Activated CD8-positive, alpha-beta memory T cell treated with anti-CD3 and anti-CD28 coated beads for 24 hours (primary cell): ENCODE data around the gene GPS2.
"Not testable (repeated sequence)": the region's sequence is repeated elsewhere in the genome, so short reads cannot be mapped to it uniquely, and the experiment has no call there.

Source experiments
- DNase-seq: peaks from one replicate; pipeline ENCODE4 v3.0.0-alpha.2; 2020

GPS2 gene, protein sequence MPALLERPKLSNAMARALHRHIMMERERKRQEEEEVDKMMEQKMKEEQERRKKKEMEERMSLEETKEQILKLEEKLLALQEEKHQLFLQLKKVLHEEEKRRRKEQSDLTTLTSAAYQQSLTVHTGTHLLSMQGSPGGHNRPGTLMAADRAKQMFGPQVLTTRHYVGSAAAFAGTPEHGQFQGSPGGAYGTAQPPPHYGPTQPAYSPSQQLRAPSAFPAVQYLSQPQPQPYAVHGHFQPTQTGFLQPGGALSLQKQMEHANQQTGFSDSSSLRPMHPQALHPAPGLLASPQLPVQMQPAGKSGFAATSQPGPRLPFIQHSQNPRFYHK

GRCh38 chr17:7314719-7315569 lies at the start of gene GPS2:
TSS of gene GPS2 (minus strand) at chr17:7315360. CDS start at chr17:7315052, 308 bp downstream.
- DNase-seq = peak; percentile 97

- DNase-seq = no peak
These were observed 48.2 kb upstream of the GPS2 start for GRCh38 chr17:7363311-7363710.

DNA sequence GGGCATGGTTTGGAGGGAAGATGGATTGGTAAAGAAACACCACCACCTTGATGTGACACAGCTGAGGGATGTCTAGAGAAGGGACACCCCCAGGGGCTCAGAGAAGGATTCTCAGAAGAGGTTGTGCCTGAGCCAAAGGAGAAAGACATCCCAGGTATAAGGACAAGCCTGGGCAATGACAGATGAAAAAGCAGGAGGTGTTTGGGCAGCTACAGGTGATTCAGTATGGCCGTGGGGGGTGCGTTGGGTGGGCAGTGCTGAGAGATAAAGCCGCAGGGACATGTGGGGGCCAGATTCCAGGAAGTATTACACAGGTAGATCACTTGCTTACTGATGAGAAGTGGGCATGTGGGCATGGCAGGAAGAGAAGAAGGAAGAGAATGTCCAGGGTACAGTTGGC lies 46.7 kb upstream of the GPS2 start:
- DNase-seq = no peak

DNA sequence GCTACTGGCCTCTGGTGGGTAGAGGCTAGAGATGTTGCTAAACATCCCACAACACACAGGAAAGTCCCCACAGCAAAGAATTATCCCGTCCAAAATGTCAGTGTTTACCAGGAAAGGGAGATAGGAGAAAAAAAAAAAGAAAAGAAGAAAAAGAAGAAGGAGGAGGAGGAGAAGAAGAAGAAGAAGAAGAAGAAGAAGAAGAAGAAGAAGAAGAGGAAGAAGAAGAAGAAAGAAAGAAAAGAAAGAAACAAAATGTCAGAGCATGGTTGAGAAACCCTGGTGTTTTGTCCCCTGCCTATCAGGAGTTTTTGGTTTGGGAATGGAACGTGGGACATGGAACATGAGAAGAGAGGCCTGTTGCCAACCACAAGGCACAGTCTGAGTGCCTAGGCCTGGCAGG lies 42.2 kb upstream of the GPS2 start:
- DNase-seq = no peak

- no peak for DNase-seq
These were observed 41.6 kb upstream of the GPS2 start for GRCh38 chr17:7356756-7357155.

DNA sequence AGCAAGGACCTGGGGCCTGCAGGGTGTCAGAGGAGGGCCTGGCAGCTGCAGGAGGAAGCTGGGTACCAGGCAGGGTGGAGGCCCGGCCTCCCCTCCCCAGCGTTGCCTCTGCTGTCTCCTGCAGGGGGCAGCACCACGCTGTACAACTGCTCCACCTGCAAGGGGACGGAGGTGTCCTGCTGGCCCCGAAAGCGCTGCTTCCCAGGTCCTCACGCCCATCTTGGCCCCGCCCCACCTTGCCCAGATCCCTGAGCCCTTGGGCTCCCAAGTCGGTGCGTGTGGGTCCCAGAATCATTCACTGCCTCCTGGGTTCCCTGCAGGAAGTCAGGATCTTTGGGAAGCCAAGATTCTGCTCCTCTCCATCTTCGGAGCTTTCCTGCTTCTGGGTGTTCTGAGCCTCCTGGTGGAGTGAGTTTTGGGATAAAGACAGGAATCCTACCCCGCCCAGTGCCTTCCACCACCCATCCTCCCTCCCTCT lies 41.0 kb upstream of the GPS2 start:
- DNase-seq = peak; percentile 94

DNA sequence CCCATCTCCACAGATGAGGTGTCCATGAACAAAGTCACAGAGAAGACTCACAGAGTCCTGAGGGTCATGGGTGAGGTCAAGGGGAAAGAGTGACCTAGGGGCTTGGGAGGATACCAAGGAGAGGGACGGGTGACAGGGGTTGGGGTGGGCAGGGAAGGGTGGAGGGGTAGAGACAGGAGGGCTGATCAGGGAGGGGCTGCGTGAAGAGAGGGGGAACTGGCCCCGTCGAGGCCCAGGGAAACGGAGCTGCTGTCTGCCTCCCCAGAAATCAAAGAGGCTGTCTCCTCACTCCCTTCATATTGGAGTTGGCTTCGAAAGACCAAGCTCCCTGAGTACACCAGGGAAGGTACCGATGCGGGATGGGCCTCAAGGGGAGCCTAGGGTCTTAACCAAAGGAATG lies 40.4 kb upstream of the GPS2 start:
- no peak for DNase-seq

GRCh38 chr17:7355053-7355452 lies 39.9 kb upstream of the GPS2 start, which contains the start of gene TMEM95:
TSS of gene TMEM95 (plus strand) at chr17:7355156. CDS start at chr17:7355205, 49 bp downstream.
- DNase-seq = no peak

DNA sequence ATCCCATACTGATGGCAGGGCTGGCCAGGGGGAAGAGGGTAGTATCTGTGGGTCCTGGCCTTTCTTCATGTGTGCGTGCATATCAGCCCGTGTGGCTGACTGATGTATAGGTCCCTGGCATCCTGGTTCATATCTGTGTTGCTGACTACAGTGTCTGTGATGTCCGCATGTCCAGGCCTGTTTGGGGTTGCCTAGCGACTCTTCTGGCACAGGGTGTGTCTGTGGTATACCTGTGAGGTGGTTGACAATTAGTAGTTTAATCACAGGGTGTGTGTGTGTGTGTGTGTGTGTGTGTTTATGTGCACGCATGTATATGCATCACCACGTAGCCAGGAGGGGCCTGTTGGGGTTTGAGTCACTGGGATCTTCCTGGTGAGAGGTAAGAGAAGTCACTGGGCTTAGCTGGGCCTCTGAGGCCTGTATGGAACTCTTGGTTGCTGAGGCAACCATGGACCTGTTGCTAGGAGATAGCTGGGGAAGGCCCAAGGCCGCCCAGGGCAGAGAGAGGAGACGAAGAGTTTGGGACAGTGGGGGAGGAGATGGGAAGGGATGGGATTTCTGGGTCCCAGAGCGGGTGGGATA lies 39.2 kb upstream of the GPS2 start:
- DNase-seq = no peak

DNA sequence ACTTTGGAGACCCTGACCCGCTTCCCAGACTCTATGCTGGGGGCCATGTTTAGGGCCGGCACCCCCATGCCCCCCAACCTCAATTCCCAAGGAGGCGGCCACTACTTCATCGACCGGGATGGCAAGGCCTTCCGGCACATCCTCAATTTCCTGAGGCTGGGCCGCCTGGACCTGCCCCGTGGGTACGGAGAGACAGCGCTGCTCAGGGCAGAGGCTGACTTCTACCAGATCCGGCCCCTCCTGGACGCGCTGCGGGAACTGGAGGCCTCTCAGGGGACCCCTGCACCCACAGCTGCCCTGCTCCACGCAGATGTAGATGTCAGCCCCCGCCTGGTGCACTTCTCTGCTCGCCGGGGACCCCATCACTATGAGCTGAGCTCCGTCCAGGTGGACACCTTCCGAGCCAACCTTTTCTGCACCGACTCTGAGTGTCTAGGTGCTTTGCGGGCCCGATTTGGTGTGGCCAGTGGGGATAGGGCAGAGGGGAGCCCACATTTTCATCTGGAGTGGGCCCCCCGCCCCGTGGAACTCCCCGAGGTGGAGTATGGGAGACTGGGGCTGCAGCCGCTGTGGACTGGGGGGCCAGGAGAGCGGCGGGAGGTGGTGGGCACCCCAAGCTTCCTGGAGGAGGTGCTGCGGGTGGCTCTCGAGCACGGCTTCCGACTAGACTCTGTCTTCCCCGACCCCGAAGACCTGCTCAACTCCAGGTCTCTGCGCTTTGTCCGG lies 37.9 kb upstream of the GPS2 start:
- no peak for DNase-seq

- DNase-seq = no peak
These were observed 37.3 kb upstream of the GPS2 start for GRCh38 chr17:7352503-7352889.

DNA sequence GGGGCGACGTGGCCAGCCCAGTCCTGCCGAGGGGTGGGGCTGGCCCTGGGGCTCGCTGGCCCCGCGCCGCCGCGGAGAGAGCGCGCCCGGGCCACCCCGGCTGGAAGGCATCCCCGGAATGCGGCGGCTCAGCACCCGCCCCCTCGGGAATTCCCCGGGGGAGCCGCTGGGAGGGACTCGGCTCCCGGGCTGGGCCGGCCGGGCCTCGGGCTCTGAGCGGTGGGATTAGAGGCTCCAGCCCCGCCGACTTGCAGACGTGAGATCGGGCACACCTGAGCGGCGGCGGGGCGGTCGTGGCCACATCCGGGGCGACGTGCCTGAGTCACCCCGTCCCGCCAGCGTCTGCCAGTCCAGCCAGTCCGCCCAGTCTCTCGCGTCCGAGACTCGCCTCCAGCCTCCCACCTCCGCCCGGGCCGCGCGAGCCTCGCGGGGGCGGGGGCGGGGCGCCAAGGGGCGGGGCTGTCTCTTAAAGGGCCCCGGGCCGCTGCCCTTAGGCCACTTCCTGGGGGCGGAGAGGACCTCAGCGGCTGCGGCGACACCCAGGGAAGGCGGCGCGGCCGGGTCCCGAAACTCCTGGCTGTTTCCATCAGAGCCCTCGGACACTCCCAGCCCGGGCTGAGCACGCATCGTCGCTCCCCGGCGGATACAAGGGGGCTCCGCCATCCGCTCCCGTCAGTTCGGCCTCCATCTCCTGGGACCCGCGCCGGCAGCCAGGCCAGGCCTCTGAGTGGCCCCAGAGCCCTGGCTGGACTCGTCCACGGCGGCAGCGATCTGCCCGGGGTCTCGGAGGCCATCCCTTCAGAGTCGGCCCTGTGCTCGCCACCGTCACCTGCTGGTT lies 36.7 kb upstream of the GPS2 start, which contains the start of gene KCTD11:
TSS of gene KCTD11 (plus strand) at position 498 of the 838 bp plus-strand sequence.
- DNase-seq = peak; percentile 90

GRCh38 chr17:7348478-7349242 lies 33.5 kb upstream of the GPS2 start:
- no peak for DNase-seq

DNA sequence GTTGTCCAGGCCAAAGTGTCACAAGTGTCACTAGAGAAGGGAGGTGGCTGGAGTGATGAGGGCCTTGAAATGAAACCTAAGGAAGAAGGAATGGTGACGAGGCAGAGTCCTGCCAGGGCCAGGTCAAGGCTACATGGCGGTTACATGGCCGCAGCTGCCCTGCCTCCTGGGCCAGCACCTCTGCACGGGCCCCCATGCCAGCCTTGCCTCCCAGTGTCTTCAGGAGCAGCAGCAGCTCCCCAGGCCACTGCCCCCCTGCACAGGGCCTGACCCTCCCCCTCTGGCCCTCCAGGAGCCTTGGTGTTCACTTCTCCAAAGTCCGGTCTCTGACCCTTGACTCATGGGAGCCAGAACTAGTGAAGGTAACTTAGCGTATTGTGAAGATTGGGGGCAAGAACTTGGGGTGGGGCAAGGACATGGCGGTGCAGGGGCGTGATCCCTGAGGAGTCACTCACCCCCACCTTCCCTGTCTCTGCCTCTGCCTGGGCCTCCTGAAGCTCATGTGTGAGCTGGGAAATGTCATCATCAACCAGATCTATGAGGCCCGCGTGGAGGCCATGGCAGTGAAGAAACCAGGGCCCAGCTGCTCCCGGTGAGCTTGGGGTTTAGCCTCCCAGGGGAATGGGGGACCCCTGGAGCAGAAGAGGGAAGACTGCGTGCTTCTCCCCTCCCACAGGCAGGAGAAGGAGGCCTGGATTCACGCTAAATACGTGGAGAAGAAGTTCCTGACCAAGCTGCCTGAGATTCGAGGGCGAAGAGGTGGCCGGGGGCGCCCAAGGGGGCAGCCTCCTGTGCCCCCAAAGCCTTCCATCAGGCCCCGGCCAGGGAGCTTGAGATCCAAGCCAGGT lies 32.7 kb upstream of the GPS2 start:
- DNase-seq = no peak

DNA sequence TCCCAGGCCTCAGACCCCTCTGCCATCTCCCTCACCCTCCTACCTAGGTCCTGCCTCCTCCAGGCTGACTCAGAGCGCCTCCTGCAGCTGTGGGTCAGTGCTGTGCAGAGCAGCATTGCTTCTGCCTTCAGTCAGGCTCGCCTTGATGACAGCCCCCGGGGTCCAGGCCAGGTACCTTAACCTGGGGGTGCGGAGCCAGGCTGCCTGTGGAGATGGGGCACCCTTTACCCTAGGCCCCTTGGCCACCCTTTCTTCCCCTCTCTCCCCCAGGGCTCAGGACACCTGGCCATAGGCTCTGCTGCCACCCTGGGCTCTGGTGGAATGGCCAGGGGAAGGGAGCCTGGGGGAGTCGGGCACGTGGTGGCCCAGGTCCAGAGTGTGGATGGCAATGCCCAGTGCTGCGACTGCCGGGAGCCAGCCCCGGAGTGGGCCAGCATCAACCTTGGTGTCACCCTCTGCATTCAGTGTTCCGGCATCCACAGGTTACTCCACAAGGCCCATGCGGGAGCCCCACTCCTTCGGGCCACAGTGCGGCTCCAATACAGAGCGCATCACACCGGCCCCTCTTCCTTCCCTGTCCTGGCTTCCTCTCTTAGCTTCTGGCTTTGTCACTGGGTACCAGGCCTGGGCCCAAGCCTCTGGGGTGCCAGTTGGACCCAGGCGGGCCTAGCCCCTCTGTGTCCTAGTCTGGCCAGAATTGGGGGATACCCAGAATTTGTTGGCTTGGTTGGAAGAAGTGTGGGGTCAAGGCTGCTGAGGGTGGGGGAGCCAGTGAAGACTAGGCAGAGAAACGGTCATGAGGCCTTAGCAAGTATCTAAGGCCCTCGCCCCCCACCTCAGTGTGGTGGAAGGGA lies 31.8 kb upstream of the GPS2 start:
- DNase-seq = no peak

- DNase-seq = no peak
These were observed 28.1 kb upstream of the GPS2 start for GRCh38 chr17:7343250-7343649.

DNA sequence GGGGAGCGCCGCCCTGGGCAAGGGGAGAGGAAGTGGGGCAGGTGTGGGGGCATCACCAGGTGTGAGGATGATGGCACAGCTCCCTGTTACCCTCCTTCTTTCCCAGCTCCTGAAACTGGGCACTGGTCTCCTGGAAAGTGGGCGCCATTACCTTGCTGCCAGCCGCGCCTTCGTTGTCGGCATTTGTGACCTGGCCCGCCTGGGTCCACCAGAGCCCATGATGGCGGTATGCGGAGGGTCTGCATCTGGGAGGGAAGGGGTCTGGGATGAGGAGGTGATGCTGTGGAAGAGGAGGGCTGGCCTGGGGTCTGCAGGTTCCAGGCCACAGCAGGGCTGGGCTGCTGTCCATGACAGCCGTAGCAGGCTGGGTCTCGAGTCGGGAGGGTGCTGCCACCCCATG lies 26.7 kb upstream of the GPS2 start:
- DNase-seq = no peak

GRCh38 chr17:7340179-7340578 lies 25.0 kb upstream of the GPS2 start:
- DNase-seq = no peak

- DNase-seq = not testable (repeated sequence)
These were observed 22.4 kb upstream of the GPS2 start for GRCh38 chr17:7337600-7337999.
